Smooth muscle cell of the brain vasculature (primary cell): ENCODE measurements around the gene TBX18.

Source experiments
- DNase-seq: peaks from one replicate; pipeline ENCODE4 v3.0.0-alpha.2; 2012; ENCODE audit warnings: low read depth, low spot score

TBX18 gene

GRCh38 chr6:84772428-84773132 is 8.2 kb upstream of the TBX18 start:
- no peak for DNase-seq

DNA sequence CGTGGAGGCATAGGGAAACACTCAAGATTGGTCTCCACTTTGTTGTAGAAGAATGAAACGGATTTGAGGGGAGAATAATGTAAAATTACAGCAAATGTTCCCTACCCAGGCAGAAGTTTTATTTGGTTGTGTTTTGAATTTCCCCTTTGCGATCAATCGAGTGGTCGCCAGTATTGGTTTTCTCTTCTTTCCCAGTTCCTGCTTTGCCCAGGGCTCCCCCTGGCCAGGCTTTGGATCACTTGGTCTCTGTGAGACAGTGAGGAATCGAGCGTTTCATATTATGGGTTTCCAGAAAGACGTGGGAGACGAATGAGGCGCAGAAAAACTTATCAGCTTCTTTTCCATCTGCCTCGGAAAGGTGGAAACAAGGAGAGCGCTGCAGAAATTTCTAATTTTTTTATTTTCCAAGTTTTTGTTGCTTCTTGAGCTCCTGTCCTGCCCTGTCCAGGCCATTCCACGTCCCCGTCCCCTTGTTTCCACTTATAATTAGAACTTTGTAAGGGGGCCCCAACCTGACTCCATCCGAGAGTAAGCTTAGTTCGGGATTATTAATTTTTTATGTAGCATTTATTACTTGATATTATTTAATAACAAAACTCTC is 7.5 kb upstream of the TBX18 start:
- no peak for DNase-seq

DNA sequence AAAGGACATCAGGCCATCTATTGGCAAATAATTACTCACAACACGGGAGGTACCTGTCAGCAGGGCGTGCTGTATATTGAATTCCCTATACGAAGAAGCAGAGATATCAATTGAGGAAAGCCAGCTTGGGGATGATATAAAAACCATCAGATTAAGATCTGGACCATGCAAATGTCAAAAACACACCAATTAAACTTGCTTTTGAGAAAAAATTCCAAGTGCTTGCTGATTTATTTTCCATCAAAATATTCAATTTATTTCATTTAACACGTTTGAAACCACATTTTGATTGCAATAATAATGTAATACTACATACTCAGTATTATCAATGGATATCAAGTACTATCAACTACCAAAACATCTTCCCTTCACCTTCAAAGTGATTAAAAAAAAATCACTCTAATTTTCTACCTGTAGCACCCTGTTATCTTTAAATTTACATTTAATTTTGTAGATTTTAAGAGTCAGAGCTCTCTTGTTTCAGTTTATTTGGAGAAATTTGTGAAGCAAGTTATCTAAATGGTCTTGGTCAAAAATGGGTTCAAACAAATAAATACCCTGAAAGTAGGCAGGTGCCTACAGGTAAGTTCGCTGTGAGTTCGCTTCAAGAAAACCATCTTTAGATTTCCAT is 6.8 kb upstream of the TBX18 start:
- no peak for DNase-seq

GRCh38 chr6:84770521-84770920 is 6.1 kb upstream of the TBX18 start:
- DNase-seq = no peak

DNA sequence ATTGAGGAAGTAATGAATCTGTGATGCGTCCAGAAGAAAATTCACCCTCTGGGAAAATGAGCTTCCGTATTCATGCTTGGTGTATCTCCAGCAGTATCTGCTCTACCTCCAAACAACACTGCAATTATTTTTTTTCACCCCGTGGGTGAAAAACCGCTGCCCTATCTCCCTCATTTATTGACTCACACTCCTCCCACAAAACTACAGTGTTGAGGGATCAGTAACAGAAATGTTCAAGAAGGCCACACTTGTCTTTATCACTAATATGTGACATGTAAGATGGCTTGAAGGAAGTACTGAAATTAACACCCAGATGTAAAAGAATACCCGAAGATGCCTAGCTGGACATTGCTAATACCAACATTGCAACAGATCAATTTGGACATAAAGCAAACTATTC is 4.9 kb upstream of the TBX18 start:
- DNase-seq = no peak

DNA sequence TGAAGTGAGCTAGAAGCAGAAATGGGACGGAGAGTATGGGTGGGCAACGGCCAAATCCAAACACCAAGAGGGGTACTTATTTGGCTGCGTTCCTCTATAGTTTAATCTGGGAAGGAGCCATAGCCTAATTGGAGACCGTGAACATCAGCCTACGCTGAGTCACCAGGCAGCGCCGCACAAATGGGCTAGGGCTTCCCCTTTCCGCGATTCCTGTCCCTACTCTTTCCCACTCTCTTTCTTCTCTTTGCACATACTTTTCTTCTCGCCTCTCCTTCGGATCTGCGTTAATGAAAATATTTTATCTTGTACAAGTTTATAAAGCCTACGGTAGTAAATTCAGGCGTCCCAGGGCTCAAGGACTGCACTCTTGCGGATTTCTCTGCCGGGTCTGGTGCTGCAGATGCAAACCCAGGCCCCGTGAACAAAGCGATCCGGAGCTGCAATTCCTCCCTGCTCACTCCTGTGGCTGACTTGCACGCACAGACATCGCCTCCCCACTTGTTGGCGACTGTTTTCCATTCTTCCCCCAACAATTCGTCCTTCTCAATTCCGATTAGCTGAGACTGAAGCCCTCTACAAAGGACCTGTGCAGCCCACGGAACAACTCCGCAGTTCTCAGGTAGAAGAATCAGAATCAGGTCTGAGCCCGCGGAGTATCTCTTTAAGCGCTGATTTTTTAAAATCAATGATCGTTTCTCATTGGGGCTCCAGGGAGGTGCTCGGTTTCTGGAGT is 4.2 kb upstream of the TBX18 start:
- no peak for DNase-seq

DNA sequence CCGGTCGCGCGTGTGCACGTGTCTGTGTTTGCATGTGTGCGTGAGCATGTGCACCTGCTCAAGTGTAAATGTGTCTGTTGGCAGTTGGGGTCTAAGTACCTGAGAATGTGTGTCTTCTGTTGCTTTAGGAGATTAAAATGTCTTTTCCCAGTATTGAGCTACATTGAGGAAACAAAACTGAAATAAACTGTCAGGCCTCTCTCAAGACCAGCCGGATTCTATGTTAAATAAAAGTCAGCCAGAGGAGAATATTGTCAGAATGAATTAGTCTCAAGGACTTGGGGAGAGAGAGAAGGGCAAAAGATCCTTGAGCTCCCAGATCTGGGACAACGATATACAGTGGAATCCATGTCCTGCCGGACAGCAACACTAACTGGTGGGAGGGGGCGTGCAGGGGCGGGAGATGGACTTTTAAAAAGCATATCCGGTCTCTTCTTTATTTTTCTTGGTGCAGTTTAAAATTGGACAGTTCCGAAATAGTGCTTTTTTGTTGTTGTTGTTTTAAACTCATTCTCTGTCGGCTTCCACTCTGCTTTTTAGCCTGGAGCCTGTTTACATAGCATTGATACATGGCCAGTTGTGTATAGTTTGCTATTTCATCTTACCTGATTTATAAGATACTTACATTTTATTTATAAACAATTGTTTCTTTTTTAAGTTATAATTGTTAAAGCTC is 3.3 kb upstream of the TBX18 start:
- DNase-seq = no peak

DNA sequence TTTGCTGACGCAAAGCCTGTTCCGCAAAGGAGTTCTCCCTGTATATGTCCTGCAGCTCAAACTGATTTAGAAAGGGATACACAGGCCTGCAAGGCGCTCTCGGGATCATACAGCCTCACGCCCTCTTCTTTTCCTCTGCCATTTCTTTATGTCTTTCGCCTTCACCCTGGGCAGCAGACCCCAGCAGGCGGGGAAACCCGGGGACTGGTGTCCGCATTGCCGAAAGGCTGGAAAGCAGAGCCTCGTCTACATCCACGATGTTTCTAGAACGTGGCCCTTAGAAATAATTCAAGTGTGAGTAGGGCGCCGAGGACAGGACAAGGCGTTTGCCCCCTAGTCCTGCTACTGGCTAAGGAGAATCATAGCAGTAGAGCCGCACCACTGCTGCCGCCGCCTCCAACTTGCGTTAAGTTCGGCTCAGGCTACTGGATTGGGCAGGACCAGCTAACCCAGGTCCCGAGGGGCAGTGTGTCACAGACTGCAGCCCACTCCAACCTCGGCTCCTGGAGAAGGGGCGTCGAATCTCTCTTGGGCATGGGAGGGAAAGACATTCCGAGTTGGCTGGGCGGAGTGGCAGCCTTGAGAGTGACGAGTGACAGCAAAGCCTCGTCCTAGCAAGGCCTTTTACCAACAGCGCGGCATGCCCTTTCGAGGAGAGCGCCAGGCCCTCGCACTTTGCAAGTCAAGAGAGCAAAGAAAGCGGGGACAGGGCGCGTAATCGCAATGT is 2.6 kb upstream of the TBX18 start:
- DNase-seq = no peak

DNA sequence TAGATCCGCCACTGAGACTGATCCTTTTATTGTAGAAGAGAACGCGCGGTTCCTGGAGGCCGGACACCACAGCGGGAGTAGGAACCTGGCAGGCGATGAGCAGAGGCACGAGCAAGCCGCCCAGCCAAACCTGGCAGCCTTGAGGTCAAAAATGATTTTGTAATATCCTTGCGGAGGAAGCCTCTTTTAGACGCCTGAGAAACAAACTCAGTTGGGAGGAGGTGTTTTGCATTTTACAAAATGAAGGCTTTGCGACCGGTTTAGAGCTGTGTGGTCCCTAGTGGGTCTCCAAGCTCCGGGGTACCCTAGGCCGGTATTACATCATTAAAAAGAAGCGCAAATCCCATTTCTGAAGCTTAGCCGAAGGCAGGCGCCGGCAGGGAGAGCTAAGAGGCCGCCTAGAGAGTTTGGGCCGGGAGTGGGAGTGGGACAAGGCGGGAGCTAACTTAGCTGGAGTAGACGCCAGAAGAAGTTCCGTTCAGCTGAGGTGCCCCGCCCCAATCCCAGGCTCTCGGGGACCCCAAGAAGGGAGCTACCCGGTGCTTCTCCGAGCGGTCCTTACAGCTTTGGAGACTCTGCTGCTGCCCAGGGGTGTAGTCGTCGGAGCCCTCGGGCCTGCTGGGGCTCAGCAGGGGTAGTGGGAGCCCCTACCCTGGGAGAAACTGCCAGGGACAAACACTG is 1.9 kb upstream of the TBX18 start:
- no peak for DNase-seq

DNA sequence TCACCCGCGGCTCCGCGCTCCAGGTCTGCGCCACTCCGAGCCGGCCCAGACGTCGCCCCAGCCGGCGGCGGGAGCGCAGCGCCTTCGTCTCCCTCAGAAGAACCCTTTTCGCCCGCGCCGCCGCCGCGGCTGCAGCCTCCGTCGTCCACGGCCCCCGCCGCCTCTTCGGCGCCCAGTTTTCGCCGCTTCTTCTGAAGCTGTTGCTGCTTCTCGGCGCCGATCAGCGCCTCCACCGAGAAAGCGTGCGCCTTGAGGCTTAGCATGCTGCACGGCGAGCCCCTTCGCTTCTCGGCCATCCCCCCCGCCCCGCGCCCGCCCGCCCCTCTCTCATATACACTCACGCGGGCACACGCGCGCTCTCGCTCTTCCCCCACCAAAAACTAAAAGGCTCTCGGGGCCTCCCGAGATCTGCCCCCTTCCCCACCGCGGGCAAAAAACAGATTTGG is 489 bp downstream of the TBX18 start:
- no peak for DNase-seq

DNA sequence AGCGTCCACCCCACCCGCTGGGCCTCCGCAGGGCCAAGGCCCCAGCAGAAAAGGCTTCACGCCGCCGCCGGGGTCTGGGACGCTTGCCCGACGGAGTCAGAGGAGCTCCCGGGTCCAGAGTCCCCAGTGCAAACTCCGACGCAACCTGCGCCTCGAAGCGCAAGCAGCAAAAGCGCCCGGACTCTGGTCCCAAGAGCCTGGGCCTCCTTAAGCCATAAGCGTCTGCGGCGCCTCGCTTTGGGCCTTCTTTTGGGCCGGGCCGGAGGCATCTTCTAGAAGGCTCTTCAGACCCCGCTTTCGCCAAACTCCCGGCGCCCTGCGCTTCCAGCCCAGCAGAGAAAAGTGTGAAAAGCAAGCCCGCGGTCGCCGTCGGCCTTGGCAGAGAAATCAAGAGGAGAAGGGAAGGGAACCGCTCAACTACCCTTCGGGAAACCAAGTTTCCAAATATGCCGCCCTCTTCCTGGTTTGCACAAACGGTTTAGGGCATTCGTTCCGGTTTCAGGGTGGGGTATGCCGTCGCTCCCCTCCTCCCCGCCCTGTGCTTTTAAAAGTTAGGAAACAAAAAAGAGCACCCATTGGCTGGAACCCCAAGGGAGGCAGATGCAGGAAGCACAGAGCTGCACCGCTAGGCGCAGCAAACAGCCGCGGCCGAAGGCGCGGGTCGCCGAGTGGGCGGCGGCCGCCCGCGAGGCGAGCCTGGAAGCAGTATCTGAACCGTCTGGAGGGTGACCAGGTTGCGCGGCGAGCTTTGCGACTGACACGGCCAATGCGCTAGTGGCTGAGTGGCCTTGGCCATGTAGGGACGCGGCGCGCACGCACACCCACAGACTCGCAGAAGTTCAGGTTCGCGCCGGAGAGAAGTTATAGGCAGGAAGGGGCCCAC is 1.2 kb downstream of the TBX18 start:
- no peak for DNase-seq

GRCh38 chr6:84762220-84763002 is 2.0 kb downstream of the TBX18 start:
- DNase-seq = no peak

GRCh38 chr6:84758486-84758885 is 5.9 kb downstream of the TBX18 start:
- DNase-seq = no peak

DNA sequence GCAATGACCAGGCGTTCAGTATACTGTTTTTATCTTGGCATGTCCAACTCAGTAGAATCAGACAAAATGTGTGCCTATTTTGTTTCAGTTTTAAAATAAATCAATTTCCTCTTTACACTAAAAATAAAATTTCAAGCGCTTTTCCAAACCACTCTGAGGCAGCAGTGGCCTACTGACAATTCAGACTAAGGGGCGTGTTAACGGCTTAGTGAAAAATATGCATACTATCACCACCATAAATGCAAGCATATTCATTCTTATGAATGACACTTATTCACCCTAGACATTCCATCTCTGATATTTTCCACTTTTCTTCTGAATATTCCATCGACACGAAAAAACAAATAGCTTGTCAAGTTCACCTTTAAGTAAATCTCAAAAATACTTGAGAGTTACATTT is 7.5 kb downstream of the TBX18 start:
- DNase-seq = no peak

GRCh38 chr6:84756466-84756865 is 7.9 kb downstream of the TBX18 start:
- DNase-seq = no peak

- DNase-seq = no peak
These were observed 11.2 kb downstream of the TBX18 start for GRCh38 chr6:84753173-84753572.

GRCh38 chr6:84752118-84752850 is 12.1 kb downstream of the TBX18 start:
- DNase-seq = no peak

DNA sequence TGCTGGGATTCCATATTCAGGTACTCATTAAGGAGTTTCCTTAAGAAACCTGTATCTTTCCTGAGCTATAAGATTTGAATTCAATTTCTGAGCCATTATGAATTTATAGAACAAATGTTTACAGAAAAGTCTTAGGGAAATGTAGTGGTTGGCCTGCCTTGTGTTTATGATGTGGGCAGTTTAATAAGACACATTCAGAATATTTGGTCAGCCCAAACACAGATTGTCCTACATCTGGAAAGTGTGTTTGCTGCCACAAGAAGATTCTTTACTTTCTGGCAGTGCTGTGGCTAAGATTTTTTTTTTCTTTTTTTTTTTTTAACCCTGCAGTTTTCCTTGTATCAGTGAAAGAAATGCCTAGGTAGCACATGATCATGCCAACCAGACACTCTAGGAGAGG is 15.2 kb downstream of the TBX18 start:
- DNase-seq = no peak
